ENCODE results near the gene SMO. TPM values are rescaled to one million over a fixed set of nuclear protein-coding genes. Genes with fewer than 3 reads are reported as not detected.

Gene SMO
- total and polyA plus RNA-seq, 2 donors (not counting 3 experiments of a cell fraction or from before 2014, with no cell fraction given), result 13.2 to 16.5 TPM

DNA sequence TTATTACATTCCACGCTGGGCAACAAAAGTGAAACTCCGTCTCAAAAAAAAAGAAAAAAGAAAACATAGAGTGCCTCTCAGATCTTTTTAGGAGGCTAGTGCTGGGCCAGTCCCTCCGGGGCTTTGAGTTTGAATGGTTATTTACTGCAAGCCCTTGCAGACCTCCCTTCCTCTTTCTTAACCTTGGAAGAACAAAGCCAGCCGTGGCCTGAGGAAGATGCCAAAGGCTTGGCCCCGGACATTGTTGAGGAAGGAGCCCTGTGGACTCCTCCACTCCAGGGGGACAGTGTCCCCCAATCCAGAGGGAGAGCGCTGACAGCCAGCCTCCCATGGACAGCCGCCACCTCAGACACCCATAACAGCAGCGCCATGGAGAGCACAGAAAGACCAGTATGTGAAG, 38.9 kb upstream of the SMO start:
- CTCF ChIA-PET, result interaction anchor here (3.3 kb wide), 1 partner anchor 14 kb away, joined by 53 read pairs; no protein-coding TSS in a partner anchor
- H4K20me1 ChIP-seq (replicated peaks; ENCODE audit: control insufficient read depth, extremely low read depth, insufficient read depth, low read length), result no peaks in the 10 kb centered on the region
- intact Hi-C loops (cut with micrococcal nuclease), result no loop called here

More for the DNA sequence above, 38.9 kb upstream of the SMO start:
- no peak overlapping the region for H3K27ac ChIP-seq (ENCODE audit: insufficient read depth, low read depth, low read length)
- no peak overlapping the region for H3K9ac ChIP-seq (replicated peaks; ENCODE audit: extremely low read depth, insufficient read depth, low read length)
- no TSS peak for BruUV-seq (replicated peaks)
- TF ChIP-seq GATA2 (IDR thresholded peaks at IDR 0.05; ENCODE audit: insufficient read depth, insufficient read length, low read depth, low read length), result no peak
- TF ChIP-seq POLR2AphosphoS5 (IDR thresholded peaks at IDR 0.05; ENCODE audit: insufficient read depth, low read depth, low read length), result no peak
- no peak for TF ChIP-seq MAX (IDR thresholded peaks at IDR 0.05; ENCODE audit: insufficient read depth, insufficient read length)
- TF ChIP-seq, protein P1, sequence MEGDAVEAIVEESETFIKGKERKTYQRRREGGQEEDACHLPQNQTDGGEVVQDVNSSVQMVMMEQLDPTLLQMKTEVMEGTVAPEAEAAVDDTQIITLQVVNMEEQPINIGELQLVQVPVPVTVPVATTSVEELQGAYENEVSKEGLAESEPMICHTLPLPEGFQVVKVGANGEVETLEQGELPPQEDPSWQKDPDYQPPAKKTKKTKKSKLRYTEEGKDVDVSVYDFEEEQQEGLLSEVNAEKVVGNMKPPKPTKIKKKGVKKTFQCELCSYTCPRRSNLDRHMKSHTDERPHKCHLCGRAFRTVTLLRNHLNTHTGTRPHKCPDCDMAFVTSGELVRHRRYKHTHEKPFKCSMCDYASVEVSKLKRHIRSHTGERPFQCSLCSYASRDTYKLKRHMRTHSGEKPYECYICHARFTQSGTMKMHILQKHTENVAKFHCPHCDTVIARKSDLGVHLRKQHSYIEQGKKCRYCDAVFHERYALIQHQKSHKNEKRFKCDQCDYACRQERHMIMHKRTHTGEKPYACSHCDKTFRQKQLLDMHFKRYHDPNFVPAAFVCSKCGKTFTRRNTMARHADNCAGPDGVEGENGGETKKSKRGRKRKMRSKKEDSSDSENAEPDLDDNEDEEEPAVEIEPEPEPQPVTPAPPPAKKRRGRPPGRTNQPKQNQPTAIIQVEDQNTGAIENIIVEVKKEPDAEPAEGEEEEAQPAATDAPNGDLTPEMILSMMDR (IDR thresholded peaks at IDR 0.05; ENCODE audit: extremely low read depth in 1 of 2, insufficient read depth in 1 of 2, low read depth in 1 of 2, low read length in 2 of 2), result no peak
- no peak for TF ChIP-seq POLR2A (IDR thresholded peaks at IDR 0.05; ENCODE audit: low read depth, low read length)
- TF ChIP-seq JUN (IDR thresholded peaks at IDR 0.05; ENCODE audit: borderline replicate concordance, insufficient read depth, insufficient read length, low read depth), result no peak
- no peak for TF ChIP-seq FOS (IDR thresholded peaks at IDR 0.05; ENCODE audit: borderline replicate concordance, insufficient read depth, low read length)
- TF ChIP-seq MYC (IDR thresholded peaks at IDR 0.05; ENCODE audit: low read depth, low read length), result no peak
- no peak for TF ChIP-seq EZH2 (IDR thresholded peaks at IDR 0.05; ENCODE audit: borderline replicate concordance, low read depth, low read length, severe bottlenecking)
- H3K79me2 ChIP-seq (ENCODE audit: control insufficient read depth, insufficient read depth, low read length), result no peaks in the 10 kb centered on the region
- DNase-seq (ENCODE audit: low read depth, low spot score), result no peak
- H2AFZ ChIP-seq (ENCODE audit: low read depth, low read length), result no peak overlapping the region
- peaks cover 30 to 33% of the 10 kb centered on the region in 2 experiments for H3K27me3 ChIP-seq (ENCODE audit: control insufficient read depth in 2 of 2, insufficient read depth in 2 of 2, low read length in 2 of 2)
- H3K9me1 ChIP-seq (replicated peaks; ENCODE audit: control insufficient read depth, extremely low read depth, insufficient read depth, low read length), result no peaks in the 10 kb centered on the region
- peaks cover 5% of the 10 kb centered on the region for H3K4me1 ChIP-seq (ENCODE audit: control insufficient read depth, extremely low read depth, insufficient read depth, low read length)
- POLR2A ChIA-PET, result no interaction called here
- H3K4me3 ChIP-seq (replicated peaks in 1 of 3; ENCODE audit: insufficient read depth in 1 of 3, low read depth in 1 of 3, low read length in 3 of 3), result no peak overlapping the region
- no peaks in the 10 kb centered on the region for H3K9me3 ChIP-seq (replicated peaks; ENCODE audit: control insufficient read depth, insufficient read depth, low read length)
- H3K36me3 ChIP-seq (ENCODE audit: control insufficient read depth in 2 of 2, extremely low read depth in 1 of 2, insufficient read depth in 2 of 2, low read length in 2 of 2), result no peaks in the 10 kb centered on the region
- no peak overlapping the region for H3K4me2 ChIP-seq (ENCODE audit: insufficient read depth, low read length)
- no peak for FAIRE-seq
- dilution Hi-C loops (cut with MboI; ENCODE audit: extremely low pct_ligation_motif_present, low sequenced_read_pairs), result no loop called here

Data from endothelial cell of umbilical vein (primary cell).